ENCODE data around the gene SFI1. TPM values are rescaled to one million over a fixed set of nuclear protein-coding genes. Genes with fewer than 3 reads are reported as not detected.

SFI1 gene
- total and polyA plus RNA-seq, 2 experiments from 2014 or later: 16.1 to 23.3 TPM

- Histone ChIP-seq H3K4me2 (no peak overlapping the region), H4K20me1 (ENCODE audit: insufficient read depth, poor library complexity, severe bottlenecking) (no peaks in the 10 kb centered on the region), H3K27ac (no peak overlapping the region), H3K9me2 (replicated peaks; ENCODE audit: insufficient read depth) (peaks cover 2% of the 10 kb centered on the region), H3K36me3 (replicated peaks; ENCODE audit: insufficient read depth, low read depth) (peaks cover 2% of the 10 kb centered on the region), H3K4me3 (no peak overlapping the region), H3K9me3 (ENCODE audit: low read depth) (no peaks in the 10 kb centered on the region), H3K4me1 (ENCODE audit: insufficient read depth) (no peaks in the 10 kb centered on the region), H2AFZ (no peak overlapping the region), H3K27me3 (no peaks in the 10 kb centered on the region), H3K79me2 (no peaks in the 10 kb centered on the region)
- no peak for TF ChIP-seq EZH2 (IDR thresholded peaks at IDR 0.05; ENCODE audit: borderline replicate concordance)
- TF ChIP-seq EZH2phosphoT487 (IDR thresholded peaks at IDR 0.05; ENCODE audit: low read depth, severe bottlenecking, unreplicated experiment): no peak
- no peak for TF ChIP-seq CTCF (IDR thresholded peaks at IDR 0.05; ENCODE audit: poor library complexity)
- no peak for DNase-seq (ENCODE audit: low spot score)
- 96% methylated on average over 3 of the region's 3 CpGs for WGBS (ENCODE audit: low lambda C conversion rate, missing lambda C conversion rate)
Observed at GRCh38 chr22:31461699-31462098, 34.6 kb upstream of the SFI1 start.

GRCh38 chr22:31465307-31465706 lies 31.0 kb upstream of the SFI1 start:
- peaks cover 3% of the 10 kb centered on the region for H3K9me2 ChIP-seq (replicated peaks; ENCODE audit: insufficient read depth)
- no peaks in the 10 kb centered on the region for H3K27me3 ChIP-seq
- 99% methylated on average over 2 of the region's 2 CpGs for WGBS (ENCODE audit: low lambda C conversion rate, missing lambda C conversion rate)
- H3K4me2 ChIP-seq: no peak overlapping the region
- no peak for DNase-seq (ENCODE audit: low spot score)
- no peaks in the 10 kb centered on the region for H4K20me1 ChIP-seq (ENCODE audit: insufficient read depth, poor library complexity, severe bottlenecking)
- H2AFZ ChIP-seq: no peak overlapping the region
- TF ChIP-seq EZH2phosphoT487 (IDR thresholded peaks at IDR 0.05; ENCODE audit: low read depth, severe bottlenecking, unreplicated experiment) (no peak), EZH2 (IDR thresholded peaks at IDR 0.05; ENCODE audit: borderline replicate concordance) (no peak), CTCF (IDR thresholded peaks at IDR 0.05; ENCODE audit: poor library complexity) (no peak)
- H3K27ac ChIP-seq: no peak overlapping the region
- no peaks in the 10 kb centered on the region for H3K9me3 ChIP-seq (ENCODE audit: low read depth)
- no peak overlapping the region for H3K4me3 ChIP-seq
- no peaks in the 10 kb centered on the region for H3K4me1 ChIP-seq (ENCODE audit: insufficient read depth)
- H3K79me2 ChIP-seq: peaks cover 5% of the 10 kb centered on the region
- H3K36me3 ChIP-seq (replicated peaks; ENCODE audit: insufficient read depth, low read depth): no peaks in the 10 kb centered on the region

GRCh38 chr22:31474743-31475142 lies 21.6 kb upstream of the SFI1 start:
- Histone ChIP-seq H3K79me2 (peaks cover 58% of the 10 kb centered on the region), H2AFZ (no peak overlapping the region), H3K4me3 (no peak overlapping the region), H3K9me2 (replicated peaks; ENCODE audit: insufficient read depth) (no peaks in the 10 kb centered on the region), H3K36me3 (replicated peaks; ENCODE audit: insufficient read depth, low read depth) (no peaks in the 10 kb centered on the region), H3K27ac (no peak overlapping the region), H3K27me3 (no peaks in the 10 kb centered on the region), H3K9me3 (ENCODE audit: low read depth) (no peaks in the 10 kb centered on the region), H3K4me1 (ENCODE audit: insufficient read depth) (no peaks in the 10 kb centered on the region), H3K4me2 (no peak overlapping the region), H4K20me1 (ENCODE audit: insufficient read depth, poor library complexity, severe bottlenecking) (peaks cover 4% of the 10 kb centered on the region)
- DNase-seq (ENCODE audit: low spot score): no peak
- no peak for TF ChIP-seq CTCF (IDR thresholded peaks at IDR 0.05; ENCODE audit: poor library complexity)
- no peak for TF ChIP-seq EZH2 (IDR thresholded peaks at IDR 0.05; ENCODE audit: borderline replicate concordance)
- TF ChIP-seq EZH2phosphoT487 (IDR thresholded peaks at IDR 0.05; ENCODE audit: low read depth, severe bottlenecking, unreplicated experiment): no peak
- WGBS (ENCODE audit: low lambda C conversion rate, missing lambda C conversion rate): 98% methylated on average over 2 of the region's 2 CpGs

- no peak overlapping the region for H3K4me3 ChIP-seq
- WGBS (ENCODE audit: low lambda C conversion rate, missing lambda C conversion rate): 95% methylated on average over 3 of the region's 3 CpGs
- H3K27me3 ChIP-seq: no peaks in the 10 kb centered on the region
- H3K4me2 ChIP-seq: no peak overlapping the region
- no peaks in the 10 kb centered on the region for H3K4me1 ChIP-seq (ENCODE audit: insufficient read depth)
- TF ChIP-seq EZH2 (IDR thresholded peaks at IDR 0.05; ENCODE audit: borderline replicate concordance): no peak
- TF ChIP-seq CTCF (IDR thresholded peaks at IDR 0.05; ENCODE audit: poor library complexity): no peak
- no peak for TF ChIP-seq EZH2phosphoT487 (IDR thresholded peaks at IDR 0.05; ENCODE audit: low read depth, severe bottlenecking, unreplicated experiment)
- no peak overlapping the region for H3K27ac ChIP-seq
- H2AFZ ChIP-seq: no peak overlapping the region
- peaks cover 4% of the 10 kb centered on the region for H4K20me1 ChIP-seq (ENCODE audit: insufficient read depth, poor library complexity, severe bottlenecking)
- H3K79me2 ChIP-seq: peaks cover 68% of the 10 kb centered on the region
- no peaks in the 10 kb centered on the region for H3K36me3 ChIP-seq (replicated peaks; ENCODE audit: insufficient read depth, low read depth)
- no peaks in the 10 kb centered on the region for H3K9me3 ChIP-seq (ENCODE audit: low read depth)
- H3K9me2 ChIP-seq (replicated peaks; ENCODE audit: insufficient read depth): no peaks in the 10 kb centered on the region
- no peak for DNase-seq (ENCODE audit: low spot score)
Observed at GRCh38 chr22:31475800-31476199, 20.5 kb upstream of the SFI1 start.

Data from hepatocyte (in vitro differentiated cells).